PC-3 (cell line): ENCODE measurements around the gene CALCA. TPM values are rescaled to one million over a fixed set of nuclear protein-coding genes. Genes with fewer than 3 reads are reported as not detected.

Source experiments
- ATAC-seq: fragments of 200-7000 bp; cut with Tn5 transposase; 2 replicates; pipeline ENCODE4 v1.9.1; 2020; ENCODE audit warnings: mild to moderate bottlenecking, moderate library complexity
- BruUV-seq: library from RNA; stranded (reverse); fragments of 400-500 nt; replicated peaks from 2 replicates; lab custom pipeline; 2021; lab: Mats Ljungman, UMichigan
- CTCF ChIA-PET: fragments of 300-600 bp; sonication (Branson Sonifier 250); formaldehyde crosslinking; loops from one replicate; lab custom pipeline; 2022; ENCODE audit warnings: antibody characterized with exemption; lab: Charles Lee
- POLR2A ChIA-PET: fragments of 300-600 bp; sonication (Branson Sonifier 250); formaldehyde crosslinking; loops from one replicate; lab custom pipeline; 2022; ENCODE audit warnings: antibody characterized with exemption; ENCODE audit not compliant: unreplicated experiment; lab: Charles Lee
- DNase-seq: peaks from one replicate; pipeline ENCODE4 v3.0.0-alpha.2; 2015
- H2AFZ ChIP-seq: fragments of 300-600 bp; sonication (generic); 2 replicates; pipeline ENCODE4 v1.6.0; 2016; ENCODE audit warnings: antibody characterized with exemption, low read length
- H3F3A ChIP-seq: fragments of 300-600 bp; sonication (generic); one replicate; pipeline ENCODE4 v1.6.0; 2017; ENCODE audit warnings: antibody characterized with exemption, low read length, control low read depth, mild to moderate bottlenecking; ENCODE audit not compliant: unreplicated experiment
- H3K27ac ChIP-seq: fragments of 300-600 bp; sonication (generic); 2 replicates; pipeline ENCODE4 v1.5.1; 2016; ENCODE audit warnings: mild to moderate bottlenecking, low read length
- H3K27me3 ChIP-seq: fragments of 300-600 bp; sonication (generic); 2 replicates; pipeline ENCODE4 v1.6.1; 2016; ENCODE audit warnings: low read length, mixed read lengths
- H3K36me3 ChIP-seq: fragments of 300-600 bp; sonication (generic); 2 replicates; pipeline ENCODE4 v1.6.1; 2016; ENCODE audit warnings: low read depth, mixed run types, low read length, mixed read lengths
- H3K4me1 ChIP-seq: fragments of 300-600 bp; sonication (generic); 2 replicates; pipeline ENCODE4 v1.5.1; 2016; ENCODE audit warnings: low read length; ENCODE audit not compliant: insufficient read depth
- H3K4me2 ChIP-seq: fragments of 300-600 bp; sonication (generic); 2 replicates; pipeline ENCODE4 v1.6.0; 2016; ENCODE audit warnings: low read length
- H3K4me3 ChIP-seq: fragments of 300-600 bp; sonication (generic); 2 replicates; pipeline ENCODE4 v1.5.1; 2016; ENCODE audit warnings: mild to moderate bottlenecking, low read length, mixed read lengths
- H3K79me2 ChIP-seq: fragments of 300-600 bp; sonication (generic); 2 replicates; pipeline ENCODE4 v1.6.1; 2017; ENCODE audit warnings: low read length, mixed read lengths
- H3K9ac ChIP-seq: fragments of 300-600 bp; sonication (generic); 2 replicates; pipeline ENCODE4 v1.6.0; 2016; ENCODE audit warnings: mild to moderate bottlenecking, low read length
- H3K9me2 ChIP-seq: fragments of 300-600 bp; sonication (generic); replicated peaks from 2 replicates; pipeline ENCODE4 v1.6.1; 2016; ENCODE audit warnings: mixed run types, low read length, mixed read lengths
- H3K9me3 ChIP-seq: fragments of 300-600 bp; sonication (generic); 2 replicates; pipeline ENCODE4 v1.6.1; 2016; ENCODE audit warnings: low read length, mixed read lengths
- H4K20me1 ChIP-seq: fragments of 300-600 bp; sonication (generic); 2 replicates; pipeline ENCODE4 v1.6.1; 2016; ENCODE audit warnings: low read length, mixed read lengths
- CTCF ChIP-seq: fragments of 300-600 bp; sonication (generic); conservative IDR thresholded peaks from 2 replicates; pipeline ENCODE4 v1.5.1; 2017; ENCODE audit warnings: antibody characterized with exemption, low read depth, mild to moderate bottlenecking, low read length
- EZH2 ChIP-seq: fragments of 300-600 bp; sonication (generic); IDR thresholded peaks from one replicate; pipeline ENCODE4 v1.6.1; 2017; ENCODE audit warnings: antibody characterized with exemption, mild to moderate bottlenecking, low read length; ENCODE audit not compliant: unreplicated experiment
- EZH2phosphoT487 ChIP-seq: fragments of 300-600 bp; sonication (generic); IDR thresholded peaks from 2 replicates; pipeline ENCODE4 v1.6.1; 2018; ENCODE audit warnings: mild to moderate bottlenecking, antibody characterized with exemption, low read length, borderline replicate concordance
- intact Hi-C: fragments of 100-400 bp; cut with micrococcal nuclease; formaldehyde crosslinking; loops from 2 replicates; pipeline ENCODE4 v1.9.0; 2023
- total RNA-seq: library from RNA; depleted of rRNA; stranded (reverse); fragments of >200 nt; gene quantifications from 2 replicates; pipeline ENCODE4 v1.2.3, GENCODE V29; 2014

CALCA gene
- total RNA-seq, 1 experiment from 2014 or later = not detected

DNA sequence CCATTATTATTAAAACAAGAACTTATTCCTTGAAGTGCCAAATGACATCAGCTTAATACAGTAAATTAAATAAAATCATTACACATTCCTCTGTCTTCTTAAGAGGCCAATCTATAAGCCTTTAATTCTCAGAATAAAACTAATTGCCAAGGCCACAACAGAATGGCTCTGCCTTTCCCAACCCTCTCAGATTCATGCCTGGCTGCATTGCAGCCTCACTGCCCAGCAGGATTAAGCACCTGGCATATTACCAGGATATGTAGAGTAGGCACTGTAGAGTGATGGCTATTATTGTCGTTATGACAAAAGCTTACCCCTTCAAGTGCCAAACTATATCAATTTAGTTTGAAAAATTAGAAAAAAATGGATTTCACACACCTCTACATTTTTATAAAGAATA lies 9.4 kb upstream of the CALCA start:
- no peak for TF ChIP-seq EZH2
- TF ChIP-seq EZH2phosphoT487 = no peak
- TF ChIP-seq CTCF = no peak
- H3K4me3 ChIP-seq = no peak overlapping the region
- no peaks in the 10 kb centered on the region for H3K27me3 ChIP-seq
- intact Hi-C loops = no loop called here
- no peaks in the 10 kb centered on the region for H4K20me1 ChIP-seq
- no peaks in the 10 kb centered on the region for H3K36me3 ChIP-seq
- DNase-seq = no peak
- no peaks in the 10 kb centered on the region for H3K4me1 ChIP-seq
- no peak overlapping the region for H2AFZ ChIP-seq
- POLR2A ChIA-PET = no interaction called here
- no peaks in the 10 kb centered on the region for H3K79me2 ChIP-seq
- H3K9ac ChIP-seq = no peak overlapping the region
- no peaks in the 10 kb centered on the region for H3K9me2 ChIP-seq
- H3K9me3 ChIP-seq = no peaks in the 10 kb centered on the region
- no peak overlapping the region for H3K4me2 ChIP-seq
- no peak for ATAC-seq
- CTCF ChIA-PET = no interaction called here
- no TSS peak for BruUV-seq
- H3K27ac ChIP-seq = no peak overlapping the region
- no peaks in the 10 kb centered on the region for H3F3A ChIP-seq

DNA sequence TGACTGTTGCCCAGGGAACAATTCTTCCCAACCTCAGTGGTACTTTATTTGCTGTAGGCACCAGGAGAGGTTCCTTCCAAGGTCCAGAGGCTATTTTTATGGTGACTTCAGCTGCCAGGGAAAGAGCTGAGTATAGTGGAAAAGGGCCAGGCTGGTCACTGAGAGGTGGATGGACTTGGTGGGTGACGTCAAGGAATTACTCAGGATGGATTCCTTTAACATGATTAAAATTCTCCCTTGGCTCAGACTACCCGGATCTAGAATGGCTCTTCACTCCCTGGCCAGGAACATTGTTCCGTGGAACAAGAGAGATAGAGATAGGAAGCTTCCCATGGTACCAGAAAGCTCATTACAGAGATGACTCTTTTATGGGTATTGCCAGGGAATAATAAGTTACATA lies 8.7 kb upstream of the CALCA start:
- H3K9me2 ChIP-seq = no peaks in the 10 kb centered on the region
- no peaks in the 10 kb centered on the region for H4K20me1 ChIP-seq
- BruUV-seq = no TSS peak
- ATAC-seq = no peak
- H3K27ac ChIP-seq = no peak overlapping the region
- H2AFZ ChIP-seq = no peak overlapping the region
- H3K4me1 ChIP-seq = no peaks in the 10 kb centered on the region
- no peak overlapping the region for H3K9ac ChIP-seq
- H3K36me3 ChIP-seq = no peaks in the 10 kb centered on the region
- intact Hi-C loops = no loop called here
- ChIA-PET CTCF (no interaction called here), POLR2A (no interaction called here)
- H3K27me3 ChIP-seq = no peaks in the 10 kb centered on the region
- no peaks in the 10 kb centered on the region for H3F3A ChIP-seq
- H3K9me3 ChIP-seq = no peaks in the 10 kb centered on the region
- TF ChIP-seq EZH2phosphoT487 = no peak
- TF ChIP-seq EZH2 = no peak
- TF ChIP-seq CTCF = no peak
- H3K4me2 ChIP-seq = no peak overlapping the region
- H3K79me2 ChIP-seq = no peaks in the 10 kb centered on the region
- DNase-seq = peak; percentile 23
- no peak overlapping the region for H3K4me3 ChIP-seq

DNA sequence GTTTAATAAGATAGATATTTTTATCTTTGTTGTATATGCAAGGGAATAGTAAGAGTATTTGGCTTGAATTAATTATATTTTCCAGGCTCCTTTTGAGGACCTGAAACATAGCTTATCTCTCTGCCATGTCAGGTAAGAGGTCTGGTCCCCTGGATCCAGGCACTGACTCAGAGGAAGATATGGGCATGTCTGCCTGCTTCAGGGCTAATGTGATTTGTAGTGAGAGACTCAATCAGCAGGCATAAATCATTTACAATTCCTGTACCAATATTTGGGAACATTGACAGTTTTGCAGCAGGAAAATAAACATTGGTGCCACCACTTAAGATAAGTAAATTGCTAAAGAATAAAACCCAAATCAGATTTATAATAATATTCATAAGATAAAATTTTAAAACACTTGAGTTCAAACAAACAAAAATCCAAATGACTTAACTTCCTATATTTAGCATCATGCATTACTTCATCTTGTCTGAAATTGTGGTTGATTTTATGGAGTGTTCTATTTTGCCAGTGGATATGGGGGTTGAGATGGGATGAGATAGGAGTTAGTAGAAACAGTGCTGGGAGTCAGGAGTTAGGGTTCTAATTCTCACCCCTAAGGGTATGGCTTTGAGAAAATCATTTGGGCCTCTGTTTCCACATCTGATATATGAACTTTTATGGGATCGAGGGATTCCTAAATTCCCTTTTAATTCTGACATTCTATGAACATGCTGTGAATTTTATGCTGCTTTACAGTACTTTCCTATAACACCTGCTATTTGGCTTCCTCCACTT lies 5.1 kb upstream of the CALCA start:
- POLR2A ChIA-PET = no interaction called here
- Histone ChIP-seq H3K36me3 (no peaks in the 10 kb centered on the region), H3K4me2 (no peak overlapping the region), H3K79me2 (no peaks in the 10 kb centered on the region), H2AFZ (no peak overlapping the region), H3K4me1 (no peaks in the 10 kb centered on the region), H3K9me3 (no peaks in the 10 kb centered on the region), H3K9ac (no peak overlapping the region), H3K27me3 (peaks cover 33% of the 10 kb centered on the region), H3F3A (no peaks in the 10 kb centered on the region), H4K20me1 (no peaks in the 10 kb centered on the region), H3K4me3 (no peak overlapping the region), H3K9me2 (no peaks in the 10 kb centered on the region), H3K27ac (no peak overlapping the region)
- intact Hi-C loops = no loop called here
- CTCF ChIA-PET = no interaction called here
- ATAC-seq = no peak
- BruUV-seq = no TSS peak
- no peak for DNase-seq
- no peak for TF ChIP-seq EZH2
- TF ChIP-seq EZH2phosphoT487 = no peak
- TF ChIP-seq CTCF = no peak
